H9 (cell line): Measurements from ENCODE around the gene COMT. TPM values are rescaled to one million over a fixed set of nuclear protein-coding genes. Genes with fewer than 3 reads are reported as not detected.

Experiments
- DNase-seq: peaks from one replicate; pipeline ENCODE4 v3.0.0-alpha.2; 2017
- H2AFZ ChIP-seq: one replicate; pipeline ENCODE4 v1.6.1; 2013; ENCODE audit warnings: mild to moderate bottlenecking, low read length, control low read depth, moderate library complexity
- H2AK5ac ChIP-seq: 2 replicates; pipeline ENCODE4 v1.6.1; 2013; ENCODE audit warnings: low read length, control low read depth, mixed read lengths; ENCODE audit not compliant: insufficient read length
- H2BK120ac ChIP-seq: one replicate; pipeline ENCODE4 v1.6.1; 2013; ENCODE audit warnings: low read depth, mild to moderate bottlenecking, low read length, control low read depth, inconsistent platforms; ENCODE audit not compliant: poor library complexity, severe bottlenecking
- H2BK12ac ChIP-seq: 2 replicates; pipeline ENCODE4 v1.6.1; 2013; ENCODE audit warnings: low read length, control low read depth, mixed read lengths, low read depth; ENCODE audit not compliant: insufficient read length
- H2BK15ac ChIP-seq: 2 replicates; pipeline ENCODE4 v1.6.1; 2013; ENCODE audit warnings: low read depth, low read length, control low read depth
- H2BK20ac ChIP-seq: one replicate; pipeline ENCODE4 v1.6.1; 2013; ENCODE audit warnings: low read depth, mild to moderate bottlenecking, low read length, control low read depth, inconsistent platforms; ENCODE audit not compliant: poor library complexity, severe bottlenecking
- H2BK5ac ChIP-seq: 2 replicates; pipeline ENCODE4 v1.6.1; 2013; ENCODE audit warnings: low read length, control low read depth, mixed read lengths; ENCODE audit not compliant: insufficient read length
- H3K14ac ChIP-seq: 2 replicates; pipeline ENCODE4 v1.6.1; 2013; ENCODE audit warnings: low read length, control low read depth; ENCODE audit not compliant: insufficient read depth
- H3K18ac ChIP-seq: 2 replicates; pipeline ENCODE4 v1.6.1; 2013; ENCODE audit warnings: low read depth, mild to moderate bottlenecking, mixed read lengths, low read length, control low read depth; ENCODE audit not compliant: insufficient read length
- H3K23ac ChIP-seq: 2 replicates; pipeline ENCODE4 v1.6.1; 2013; ENCODE audit warnings: low read length, control low read depth, mixed read lengths, low read depth; ENCODE audit not compliant: insufficient read length
- H3K23me2 ChIP-seq: 2 replicates; pipeline ENCODE4 v1.6.1; 2013; ENCODE audit warnings: low read depth, mild to moderate bottlenecking, mixed read lengths, low read length, control low read depth; ENCODE audit not compliant: insufficient read length, poor library complexity, severe bottlenecking
- H3K27ac ChIP-seq: 2 replicates; pipeline ENCODE4 v1.5.1; 2013; ENCODE audit warnings: low read length, control low read depth, mixed read lengths, low read depth; ENCODE audit not compliant: insufficient read length
- H3K27me3 ChIP-seq: 2 replicates; pipeline ENCODE4 v1.6.1; 2013; ENCODE audit warnings: low read length, control low read depth, inconsistent platforms; ENCODE audit not compliant: insufficient read depth
- H3K4ac ChIP-seq: 2 replicates; pipeline ENCODE4 v1.6.1; 2013; ENCODE audit warnings: low read depth, mild to moderate bottlenecking, control low read depth, inconsistent platforms, low read length, moderate library complexity
- H3K4me1 ChIP-seq: 2 replicates; pipeline ENCODE4 v1.6.1; 2013; ENCODE audit warnings: low read length, control low read depth, inconsistent platforms; ENCODE audit not compliant: insufficient read depth
- H3K4me2 ChIP-seq: 2 replicates; pipeline ENCODE4 v1.6.1; 2013; ENCODE audit warnings: low read length, control low read depth, mixed read lengths; ENCODE audit not compliant: insufficient read length, insufficient read depth
- H3K56ac ChIP-seq: 2 replicates; pipeline ENCODE4 v1.6.1; 2013; ENCODE audit warnings: low read depth, mild to moderate bottlenecking, mixed read lengths, low read length, control low read depth; ENCODE audit not compliant: insufficient read length
- H3K79me1 ChIP-seq: 2 replicates; pipeline ENCODE4 v1.6.1; 2013; ENCODE audit warnings: low read depth, mild to moderate bottlenecking, moderate library complexity, low read length, control low read depth, inconsistent platforms; ENCODE audit not compliant: insufficient read depth, poor library complexity, severe bottlenecking
- H3K79me2 ChIP-seq: 2 replicates; pipeline ENCODE4 v1.6.1; 2013; ENCODE audit warnings: low read length, control low read depth, inconsistent platforms; ENCODE audit not compliant: insufficient read depth
- H3K9ac ChIP-seq: 2 replicates; pipeline ENCODE4 v1.6.1; 2013; ENCODE audit warnings: low read length, control low read depth, mixed read lengths; ENCODE audit not compliant: insufficient read length; ENCODE audit errors: extremely low read depth
- H3K9me3 ChIP-seq: one replicate; pipeline ENCODE4 v1.6.1; 2013; ENCODE audit warnings: low read depth, low read length, inconsistent platforms; ENCODE audit not compliant: control insufficient read depth
- H3T11ph ChIP-seq: one replicate; pipeline ENCODE4 v1.6.1; 2013; ENCODE audit warnings: mild to moderate bottlenecking, low read length, control low read depth, inconsistent platforms
- H4K20me1 ChIP-seq: one replicate; pipeline ENCODE4 v1.6.1; 2013; ENCODE audit not compliant: control insufficient read depth, insufficient read length, insufficient read depth
- H4K5ac ChIP-seq: 2 replicates; pipeline ENCODE4 v1.6.1; 2013; ENCODE audit warnings: low read depth, mild to moderate bottlenecking, mixed read lengths, low read length, control low read depth; ENCODE audit not compliant: insufficient read length
- H4K8ac ChIP-seq: replicated peaks from 2 replicates; pipeline ENCODE4 v1.6.1; 2013; ENCODE audit warnings: low read length, control low read depth, mixed read lengths, low read depth; ENCODE audit not compliant: insufficient read length
- H4K91ac ChIP-seq: 2 replicates; pipeline ENCODE4 v1.6.1; 2013; ENCODE audit warnings: low read depth, mild to moderate bottlenecking, moderate library complexity, mixed read lengths, low read length, control low read depth; ENCODE audit not compliant: insufficient read length
- H3K27ac Mint-ChIP-seq, 3 experiments: 2 replicates in 2 of 3; 3 replicates in 1 of 3; pipeline ENCODE4 v1.8.0; 2020 to 2021; ENCODE audit warnings: mixed read lengths in 3 of 3, mild to moderate bottlenecking in 1 of 3, moderate library complexity in 1 of 3
- H3K27me3 Mint-ChIP-seq: 2 replicates; pipeline ENCODE4 v1.8.0; 2021; ENCODE audit warnings: low read depth, mild to moderate bottlenecking, moderate library complexity, mixed read lengths
- H3K36me3 Mint-ChIP-seq, 3 experiments: 2 replicates in 2 of 3; 3 replicates in 1 of 3; pipeline ENCODE4 v1.8.0; 2020 to 2021; ENCODE audit warnings: low read depth in 3 of 3, mixed read lengths in 3 of 3; ENCODE audit not compliant: insufficient read depth in 1 of 3
- H3K4me1 Mint-ChIP-seq, 2 experiments: 2 replicates each; pipeline ENCODE4 v1.8.0; 2020; ENCODE audit warnings: mixed read lengths in 2 of 2
- H3K4me3 Mint-ChIP-seq, 2 experiments: 2 replicates in 1 of 2; 3 replicates in 1 of 2; pipeline ENCODE4 v1.8.0; 2020 to 2021; ENCODE audit warnings: mild to moderate bottlenecking in 2 of 2, mixed read lengths in 2 of 2, moderate library complexity in 1 of 2
- H3K9me3 Mint-ChIP-seq, 2 experiments: 2 replicates in 1 of 2; 3 replicates in 1 of 2; pipeline ENCODE4 v1.8.0; 2020; ENCODE audit warnings: mild to moderate bottlenecking in 2 of 2, mixed read lengths in 2 of 2, moderate library complexity in 1 of 2
- CTCF ChIP-seq: fragments of 200-600 bp; sonication (generic); conservative IDR thresholded peaks from 3 replicates; pipeline ENCODE4 v1.8.0; 2021; ENCODE audit warnings: antibody characterized with exemption, mild to moderate bottlenecking
- WGBS: extraction: QIAGEN DNeasy Blood & Tissue Kit; methylation state at CpG from one replicate; pipeline ENCODE4 v1.1.7; 2013; ENCODE audit warnings: missing lambda C conversion rate, low lambda C conversion rate, mixed read lengths; ENCODE audit not compliant: insufficient read length; ENCODE audit errors: extremely low coverage; 5-methylcytosine and 5-hydroxymethylcytosine counted together
- total RNA-seq: library from RNA; stranded (reverse); gene quantifications from 2 replicates; pipeline ENCODE4 v1.2.1, GENCODE V29; 2021

COMT gene
- total RNA-seq, 1 experiment from 2014 or later = 42.2 TPM

- Histone ChIP-seq H3K14ac (no peak overlapping the region), H3K23ac (no peak overlapping the region), H3K79me1 (no peaks in the 10 kb centered on the region), H3K56ac (no peak overlapping the region), H3K79me2 (no peaks in the 10 kb centered on the region), H2BK120ac (no peak overlapping the region), H4K91ac (no peak overlapping the region), H2BK12ac (no peak overlapping the region), H2AFZ (no peak overlapping the region), H3T11ph (no peak overlapping the region), H3K4me1 (no peaks in the 10 kb centered on the region), H3K23me2 (peaks cover 8% of the 10 kb centered on the region), H3K18ac (no peak overlapping the region), H3K9ac (no peak overlapping the region), H3K4me2 (no peak overlapping the region), H4K5ac (no peak overlapping the region), H2BK5ac (no peak overlapping the region), H3K9me3 (no peaks in the 10 kb centered on the region), H3K27ac (no peak overlapping the region), H3K4ac (no peak overlapping the region), H4K20me1 (no peaks in the 10 kb centered on the region), H4K8ac (no peak overlapping the region), H2AK5ac (no peak overlapping the region), H3K27me3 (peaks cover 31% of the 10 kb centered on the region), H2BK20ac (no peak overlapping the region), H2BK15ac (no peak overlapping the region)
- DNase-seq = no peak
- Mint-ChIP-seq H3K4me1 (peaks cover 3 to 6% of the 10 kb centered on the region in 2 experiments), H3K9me3 (no peaks in the 10 kb centered on the region), H3K4me3 (peak overlapping the region; percentile 48 to 70), H3K27me3 (peaks cover 49% of the 10 kb centered on the region), H3K27ac (no peak overlapping the region), H3K36me3 (peaks cover 0 to 2% (median 0%) of the 10 kb centered on the region in 3 experiments; a peak in 3 of 7 replicates)
- TF ChIP-seq CTCF = no peak
- no CpG with 5 or more reads among the region's 10 CpGs for WGBS
Observed at GRCh38 chr22:20015187-20015625, 73.6 kb downstream of the COMT start.
